Neuronal stem cell (in vitro differentiated cells): ENCODE results near the gene ST6GALNAC2.

ENCODE experiments used
- DNase-seq: peaks from one replicate; pipeline ENCODE4 v3.0.0-alpha.2; 2013; ENCODE audit warnings: low spot score
- H2AFZ ChIP-seq: one replicate; pipeline ENCODE4 v1.6.1; 2013; ENCODE audit warnings: mild to moderate bottlenecking, low read length, inconsistent platforms
- H2AK5ac ChIP-seq: 2 replicates; pipeline ENCODE4 v1.6.1; 2013; ENCODE audit warnings: low read depth, mild to moderate bottlenecking, inconsistent platforms, low read length, moderate library complexity, mixed read lengths
- H2BK120ac ChIP-seq: 2 replicates; pipeline ENCODE4 v1.6.1; 2013; ENCODE audit warnings: low read depth, mild to moderate bottlenecking, inconsistent platforms, low read length, moderate library complexity, mixed read lengths
- H2BK12ac ChIP-seq: one replicate; pipeline ENCODE4 v1.6.1; 2013; ENCODE audit warnings: low read length, inconsistent platforms
- H2BK15ac ChIP-seq: 2 replicates; pipeline ENCODE4 v1.6.1; 2013; ENCODE audit warnings: mild to moderate bottlenecking, low read length, inconsistent platforms, mixed read lengths
- H2BK5ac ChIP-seq: one replicate; pipeline ENCODE4 v1.6.1; 2013; ENCODE audit warnings: inconsistent platforms, mild to moderate bottlenecking, low read length, moderate library complexity
- H3K14ac ChIP-seq: one replicate; pipeline ENCODE4 v1.6.1; 2013; ENCODE audit warnings: low read length, inconsistent platforms
- H3K18ac ChIP-seq: 2 replicates; pipeline ENCODE4 v1.6.1; 2013; ENCODE audit warnings: low read length, inconsistent platforms
- H3K23ac ChIP-seq: 2 replicates; pipeline ENCODE4 v1.6.1; 2013; ENCODE audit warnings: low read depth, mild to moderate bottlenecking, mixed read lengths, low read length, inconsistent platforms; ENCODE audit not compliant: poor library complexity
- H3K27ac ChIP-seq: replicated peaks from 3 replicates; pipeline ENCODE4 v1.5.1; 2013; ENCODE audit warnings: low read length, inconsistent platforms
- H3K27me3 ChIP-seq, 3 experiments: 2 replicates each; pipeline ENCODE4 v1.6.1; 2013; ENCODE audit warnings: low read length in 3 of 3, mild to moderate bottlenecking in 2 of 3, inconsistent platforms in 1 of 3, low read depth in 1 of 3, mixed read lengths in 1 of 3, moderate library complexity in 1 of 3; ENCODE audit not compliant: control insufficient read depth in 3 of 3, insufficient read depth in 3 of 3
- H3K36me3 ChIP-seq, 2 donors: replicated peaks in 1 of 2; 2 replicates each; pipeline ENCODE4 v1.6.1; 2013; ENCODE audit warnings: low read length in 2 of 2; ENCODE audit not compliant: control insufficient read depth in 2 of 2, insufficient read depth in 2 of 2
- H3K4ac ChIP-seq: 2 replicates; pipeline ENCODE4 v1.6.1; 2013; ENCODE audit warnings: inconsistent platforms, mild to moderate bottlenecking, low read length, moderate library complexity
- H3K4me1 ChIP-seq, 2 donors: 1 replicate in 1 of 2; 2 replicates in 1 of 2; pipeline ENCODE4 v1.6.1; 2013; ENCODE audit warnings: low read length in 2 of 2, low read depth in 1 of 2; ENCODE audit not compliant: control insufficient read depth in 2 of 2, insufficient read depth in 1 of 2
- H3K4me2 ChIP-seq: one replicate; pipeline ENCODE4 v1.6.1; 2013; ENCODE audit warnings: mild to moderate bottlenecking, low read length, inconsistent platforms; ENCODE audit not compliant: insufficient read depth, poor library complexity, severe bottlenecking
- H3K4me3 ChIP-seq, 2 donors: 2 replicates each; pipeline ENCODE4 v1.5.1; 2013; ENCODE audit warnings: low read length in 2 of 2, mild to moderate bottlenecking in 2 of 2, inconsistent platforms in 1 of 2, moderate library complexity in 1 of 2
- H3K79me1 ChIP-seq: one replicate; pipeline ENCODE4 v1.6.1; 2013; ENCODE audit warnings: low read depth, mild to moderate bottlenecking, inconsistent platforms, low read length, moderate library complexity
- H3K9ac ChIP-seq: one replicate; pipeline ENCODE4 v1.6.1; 2013; ENCODE audit warnings: mild to moderate bottlenecking, low read depth, low read length, inconsistent platforms; ENCODE audit not compliant: poor library complexity
- H3K9me3 ChIP-seq, 2 donors: replicated peaks in 1 of 2; 2 replicates each; pipeline versions ENCODE3 to v1.6.1; 2013; ENCODE audit warnings: low read length in 2 of 2, mild to moderate bottlenecking in 2 of 2, inconsistent platforms in 1 of 2, low read depth in 1 of 2, mixed read lengths in 1 of 2, moderate library complexity in 1 of 2; ENCODE audit not compliant: control insufficient read depth in 2 of 2, insufficient read depth in 1 of 2
- H4K8ac ChIP-seq: one replicate; pipeline ENCODE4 v1.6.1; 2013; ENCODE audit warnings: low read depth, mild to moderate bottlenecking, inconsistent platforms, low read length, moderate library complexity
- H4K91ac ChIP-seq: one replicate; pipeline ENCODE4 v1.6.1; 2013; ENCODE audit warnings: low read length, low read depth, mild to moderate bottlenecking, inconsistent platforms; ENCODE audit not compliant: poor library complexity
- WGBS, 2 donors: extraction: QIAGEN DNeasy Blood & Tissue Kit; methylation state at CpG; one replicate each; pipeline ENCODE4 v1.1.7; 2013; ENCODE audit warnings: missing lambda C conversion rate in 2 of 2, mixed read lengths in 1 of 2; ENCODE audit not compliant: insufficient read length in 2 of 2, insufficient replicate concordance in 1 of 2; ENCODE audit errors: extremely low coverage in 2 of 2; 5-methylcytosine and 5-hydroxymethylcytosine counted together

ST6GALNAC2 gene

DNA sequence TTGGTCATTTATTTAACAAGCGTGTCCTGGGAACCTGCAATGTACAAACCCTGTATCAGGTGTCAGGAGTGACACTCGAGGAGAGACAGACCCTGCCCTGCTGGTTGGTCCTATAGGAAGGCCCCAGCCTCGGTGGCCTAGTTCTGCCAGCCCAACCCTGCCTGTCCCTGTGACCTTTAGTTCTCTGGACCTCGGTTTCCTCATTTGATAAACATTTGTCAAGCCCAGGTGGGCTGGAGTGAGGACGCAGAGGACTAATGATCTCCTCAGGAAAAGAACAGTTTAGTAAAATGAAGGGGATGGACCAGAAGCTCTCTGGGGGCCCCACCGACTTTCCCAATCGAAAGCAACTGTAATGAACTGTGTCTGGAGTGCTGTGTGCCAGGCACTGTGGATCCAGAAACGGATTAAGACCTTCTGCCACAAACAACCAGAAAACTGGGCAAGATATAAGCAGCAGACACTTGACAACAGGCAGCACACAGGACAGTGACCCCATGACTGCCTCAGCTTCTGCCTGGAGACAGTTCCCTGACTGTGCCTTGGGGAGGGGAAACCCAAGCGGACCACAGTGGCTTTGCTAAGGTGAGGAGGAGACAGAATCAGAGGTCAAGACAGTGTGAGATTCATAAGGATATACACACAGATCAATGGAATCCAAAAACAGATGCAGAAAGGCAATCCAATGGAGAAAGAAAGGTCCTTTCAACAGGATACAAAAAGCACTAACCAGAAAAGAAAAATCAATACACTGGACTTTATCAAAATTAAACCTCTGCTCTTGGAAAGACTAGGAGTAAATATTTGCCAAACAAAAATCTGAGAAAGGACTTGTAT is 37.1 kb downstream of the ST6GALNAC2 start:
- Histone ChIP-seq H3K18ac (no peak overlapping the region), H2AK5ac (no peak overlapping the region), H2BK12ac (no peak overlapping the region), H2BK120ac (no peak overlapping the region), H4K91ac (no peak overlapping the region), H3K9ac (no peak overlapping the region), H4K8ac (no peak overlapping the region), H3K27ac (no peak overlapping the region), H3K79me1 (no peaks in the 10 kb centered on the region), H3K14ac (no peak overlapping the region), H3K4me3 (no peak overlapping the region), H3K4me2 (no peak overlapping the region), H2BK15ac (no peak overlapping the region), H3K23ac (no peak overlapping the region), H3K9me3 (no peaks in the 10 kb centered on the region), H3K4me1 (peaks cover 8 to 39% of the 10 kb centered on the region in 2 donors), H2BK5ac (no peak overlapping the region), H2AFZ (peak overlapping the region; percentile 10), H3K4ac (no peak overlapping the region), H3K36me3 (no peaks in the 10 kb centered on the region), H3K27me3 (peaks cover 0 to 33% (median 8%) of the 10 kb centered on the region in 3 experiments)
- no peak for DNase-seq
- no CpG with 5 or more reads among the region's 9 CpGs for WGBS, 2 donors

- Histone ChIP-seq H2BK5ac (no peak overlapping the region), H3K27me3 (peaks cover 0 to 41% (median 8%) of the 10 kb centered on the region in 3 experiments), H3K9ac (no peak overlapping the region), H3K18ac (no peak overlapping the region), H3K4ac (no peak overlapping the region), H3K27ac (no peak overlapping the region), H2AFZ (no peak overlapping the region), H2BK15ac (no peak overlapping the region), H3K9me3 (no peaks in the 10 kb centered on the region), H3K4me2 (no peak overlapping the region), H3K23ac (no peak overlapping the region), H4K91ac (no peak overlapping the region), H2AK5ac (no peak overlapping the region), H3K14ac (no peak overlapping the region), H4K8ac (no peak overlapping the region), H3K4me3 (no peak overlapping the region), H3K36me3 (no peaks in the 10 kb centered on the region), H3K4me1 (peaks cover 8 to 42% of the 10 kb centered on the region in 2 donors), H2BK12ac (no peak overlapping the region), H2BK120ac (no peak overlapping the region), H3K79me1 (no peaks in the 10 kb centered on the region)
- WGBS, 2 donors: 100% methylated on average over 2 of the region's 2 CpGs; no CpG with 5 or more reads in 1 of the 2 donors
- no peak for DNase-seq
Measured at GRCh38 chr17:76547642-76548202, 37.9 kb downstream of the ST6GALNAC2 start.

- H3K4me3 ChIP-seq: peak overlapping the region in 1 of 2 donors; percentile 64
- H3K9me3 ChIP-seq: no peaks in the 10 kb centered on the region
- peak overlapping the region; percentile 45 for H3K23ac ChIP-seq
- no peak overlapping the region for H3K9ac ChIP-seq
- no peak overlapping the region for H3K4ac ChIP-seq
- H3K27me3 ChIP-seq: peaks cover 0 to 46% (median 10%) of the 10 kb centered on the region in 3 experiments
- no peak overlapping the region for H2AFZ ChIP-seq
- H2BK12ac ChIP-seq: no peak overlapping the region
- no peaks in the 10 kb centered on the region for H3K36me3 ChIP-seq
- H3K4me2 ChIP-seq: no peak overlapping the region
- no peaks in the 10 kb centered on the region for H3K79me1 ChIP-seq
- peak overlapping the region; percentile 54 for H3K18ac ChIP-seq
- WGBS, 2 donors: no CpG with 5 or more reads among the region's 3 CpGs
- H2AK5ac ChIP-seq: peak overlapping the region; percentile 8
- H4K8ac ChIP-seq: no peak overlapping the region
- no peak overlapping the region for H3K14ac ChIP-seq
- peak overlapping the region; percentile 17 for H2BK15ac ChIP-seq
- no peak overlapping the region for H3K27ac ChIP-seq
- peaks cover 8 to 42% of the 10 kb centered on the region in 2 donors for H3K4me1 ChIP-seq
- H2BK120ac ChIP-seq: no peak overlapping the region
- H4K91ac ChIP-seq: no peak overlapping the region
- H2BK5ac ChIP-seq: no peak overlapping the region
- peak; percentile 67 for DNase-seq
Measured at GRCh38 chr17:76547183-76547641, 38.4 kb downstream of the ST6GALNAC2 start.

DNA sequence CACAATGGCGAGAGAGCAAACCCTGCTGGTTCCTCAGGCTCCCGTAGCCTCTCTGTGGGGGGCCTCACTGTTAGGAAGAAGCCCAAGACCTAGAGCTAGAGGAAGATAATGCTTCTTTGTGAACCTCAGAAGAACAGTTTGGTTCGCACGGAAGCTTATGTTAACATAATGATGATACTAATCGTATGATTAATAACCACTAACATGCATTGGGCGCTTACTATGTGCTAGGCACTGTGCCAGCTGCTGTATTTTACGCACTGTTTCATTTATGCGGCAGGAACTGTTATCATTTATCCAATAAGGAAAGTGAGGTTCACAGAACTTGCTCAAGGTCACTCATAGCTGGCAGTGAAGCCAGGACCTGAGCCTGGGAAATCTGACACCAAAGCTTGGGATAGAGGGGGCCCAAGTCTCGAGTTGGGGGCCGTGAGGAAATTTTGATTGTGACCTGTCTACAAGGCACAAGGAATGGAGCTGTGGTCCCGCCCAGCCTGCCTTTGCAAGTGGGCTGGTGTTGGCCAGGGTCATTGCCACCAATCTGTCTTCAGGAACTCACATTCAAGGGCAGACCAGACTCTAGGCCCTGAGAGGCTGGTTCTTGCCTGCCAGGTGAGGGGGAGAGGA is 39.0 kb downstream of the ST6GALNAC2 start:
- Histone ChIP-seq H3K14ac (no peak overlapping the region), H4K8ac (no peak overlapping the region), H3K79me1 (no peaks in the 10 kb centered on the region), H3K4me1 (peaks cover 8 to 42% of the 10 kb centered on the region in 2 donors), H2BK5ac (no peak overlapping the region), H2AFZ (no peak overlapping the region), H3K27me3 (peaks cover 0 to 52% (median 10%) of the 10 kb centered on the region in 3 experiments), H2BK15ac (peak overlapping the region; percentile 17), H2AK5ac (peak overlapping the region; percentile 8), H2BK120ac (no peak overlapping the region), H3K4me3 (no peak overlapping the region), H3K9me3 (no peaks in the 10 kb centered on the region), H4K91ac (no peak overlapping the region), H3K9ac (no peak overlapping the region), H3K4me2 (no peak overlapping the region), H2BK12ac (no peak overlapping the region), H3K18ac (peak overlapping the region; percentile 12), H3K4ac (no peak overlapping the region), H3K23ac (peak overlapping the region; percentile 45), H3K36me3 (no peaks in the 10 kb centered on the region), H3K27ac (no peak overlapping the region)
- no peak for DNase-seq
- WGBS, 2 donors: no CpG with 5 or more reads among the region's 11 CpGs
